CD4-positive, alpha-beta T cell treated with Interleukin-17A for 4 hours (primary cell): ENCODE measurements around the gene HNRNPA2B1.

ENCODE experiments used
- DNase-seq: peaks from one replicate; pipeline ENCODE4 v3.0.0-alpha.2; 2020; ENCODE audit warnings: mixed read lengths

The HNRNPA2B1 gene

GRCh38 chr7:26144184-26145080 lies 56.1 kb downstream of the HNRNPA2B1 start:
- DNase-seq, result no peak

GRCh38 chr7:26143298-26144048 lies 57.1 kb downstream of the HNRNPA2B1 start:
- DNase-seq, result no peak

- DNase-seq, result no peak
Observed at GRCh38 chr7:26141077-26141476, 59.5 kb downstream of the HNRNPA2B1 start.

- no peak for DNase-seq
Observed at GRCh38 chr7:26140380-26140779, 60.2 kb downstream of the HNRNPA2B1 start.
